Spleen (tissue), 7 donors: Measurements from ENCODE around the gene PCED1A.

Experiments
- POLR2A ChIP-seq, 3 donors: fragments of 450-650 bp; IDR thresholded peaks; one replicate each; pipeline ENCODE4 v1.5.1; 2017; ENCODE audit warnings: antibody characterized with exemption in 3 of 3, mild to moderate bottlenecking in 1 of 3
- POLR2AphosphoS5 ChIP-seq, 3 donors: sonication (generic); formaldehyde crosslinking; IDR thresholded peaks; one replicate each; pipeline ENCODE4 v1.5.1; 2017; ENCODE audit warnings: antibody characterized with exemption in 3 of 3
- TF ChIP-seq, protein P1 (sequence below), 11 experiments: fragments of 200-600 bp in 7 of 11; fragments of 450-650 bp in 4 of 11; sonication (generic) in 4 of 11; IDR thresholded peaks in 8 of 11; conservative IDR thresholded peaks in 3 of 11; 1 replicate in 7 of 11; 2 replicates in 4 of 11; pipeline versions ENCODE4 v1.4.0 to v1.8.0; 2016 to 2021; ENCODE audit warnings: antibody characterized with exemption in 11 of 11, inconsistent platforms in 4 of 11, mild to moderate bottlenecking in 1 of 11
- donor health status: DM: no; HTN: no; CAD: no; lungs with moderate emphysema.
- donor health status: DM: no; HTN: no; CAD: no.
- donor health status: DM: no; HTN: no; CAD: no.

DNA sequence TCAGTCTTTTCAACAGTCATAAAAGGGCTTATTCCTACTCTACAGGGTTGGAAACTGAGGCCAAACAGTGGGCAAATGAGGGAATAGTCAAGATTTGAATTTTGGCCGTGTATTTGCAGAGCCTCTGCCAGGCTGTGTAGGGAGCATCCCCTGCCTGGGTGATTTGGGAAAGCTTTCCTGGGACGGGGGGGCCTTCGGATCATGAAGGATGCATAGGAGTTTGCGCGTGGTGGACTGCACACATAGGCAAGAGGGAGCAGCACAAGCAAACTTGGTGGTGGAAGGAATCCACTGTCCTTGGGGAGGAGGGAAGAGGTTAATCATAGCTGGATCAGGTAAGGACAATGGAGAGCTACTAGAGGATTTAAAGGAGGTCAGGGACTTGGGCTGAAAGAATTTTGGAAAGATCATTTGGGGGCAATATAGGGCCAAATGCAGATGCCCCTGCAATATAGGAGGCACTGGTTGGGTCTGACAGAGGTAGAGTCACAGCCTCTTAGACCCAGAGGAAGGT is 35.3 kb upstream of the PCED1A start:
- TF ChIP-seq POLR2AphosphoS5 (IDR thresholded peaks at IDR 0.05) (no peak), POLR2A (IDR thresholded peaks at IDR 0.05) (no peak)
- TF ChIP-seq, protein P1, sequence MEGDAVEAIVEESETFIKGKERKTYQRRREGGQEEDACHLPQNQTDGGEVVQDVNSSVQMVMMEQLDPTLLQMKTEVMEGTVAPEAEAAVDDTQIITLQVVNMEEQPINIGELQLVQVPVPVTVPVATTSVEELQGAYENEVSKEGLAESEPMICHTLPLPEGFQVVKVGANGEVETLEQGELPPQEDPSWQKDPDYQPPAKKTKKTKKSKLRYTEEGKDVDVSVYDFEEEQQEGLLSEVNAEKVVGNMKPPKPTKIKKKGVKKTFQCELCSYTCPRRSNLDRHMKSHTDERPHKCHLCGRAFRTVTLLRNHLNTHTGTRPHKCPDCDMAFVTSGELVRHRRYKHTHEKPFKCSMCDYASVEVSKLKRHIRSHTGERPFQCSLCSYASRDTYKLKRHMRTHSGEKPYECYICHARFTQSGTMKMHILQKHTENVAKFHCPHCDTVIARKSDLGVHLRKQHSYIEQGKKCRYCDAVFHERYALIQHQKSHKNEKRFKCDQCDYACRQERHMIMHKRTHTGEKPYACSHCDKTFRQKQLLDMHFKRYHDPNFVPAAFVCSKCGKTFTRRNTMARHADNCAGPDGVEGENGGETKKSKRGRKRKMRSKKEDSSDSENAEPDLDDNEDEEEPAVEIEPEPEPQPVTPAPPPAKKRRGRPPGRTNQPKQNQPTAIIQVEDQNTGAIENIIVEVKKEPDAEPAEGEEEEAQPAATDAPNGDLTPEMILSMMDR (IDR thresholded peaks at IDR 0.05 in 8 of 11, conservative IDR thresholded peaks at IDR 0.05 in 3 of 11), result no peak
